ENCODE measurements around the gene CDKN1B. TPM values are rescaled to one million over a fixed set of nuclear protein-coding genes. Genes with fewer than 3 reads are reported as not detected.
A peak's percentile ranks its signal among the peaks of the same experiment; 100 is the strongest.

The CDKN1B gene
- total RNA-seq, 2 donors from 2014 or later, result 24.6 to 38.1 TPM

DNA sequence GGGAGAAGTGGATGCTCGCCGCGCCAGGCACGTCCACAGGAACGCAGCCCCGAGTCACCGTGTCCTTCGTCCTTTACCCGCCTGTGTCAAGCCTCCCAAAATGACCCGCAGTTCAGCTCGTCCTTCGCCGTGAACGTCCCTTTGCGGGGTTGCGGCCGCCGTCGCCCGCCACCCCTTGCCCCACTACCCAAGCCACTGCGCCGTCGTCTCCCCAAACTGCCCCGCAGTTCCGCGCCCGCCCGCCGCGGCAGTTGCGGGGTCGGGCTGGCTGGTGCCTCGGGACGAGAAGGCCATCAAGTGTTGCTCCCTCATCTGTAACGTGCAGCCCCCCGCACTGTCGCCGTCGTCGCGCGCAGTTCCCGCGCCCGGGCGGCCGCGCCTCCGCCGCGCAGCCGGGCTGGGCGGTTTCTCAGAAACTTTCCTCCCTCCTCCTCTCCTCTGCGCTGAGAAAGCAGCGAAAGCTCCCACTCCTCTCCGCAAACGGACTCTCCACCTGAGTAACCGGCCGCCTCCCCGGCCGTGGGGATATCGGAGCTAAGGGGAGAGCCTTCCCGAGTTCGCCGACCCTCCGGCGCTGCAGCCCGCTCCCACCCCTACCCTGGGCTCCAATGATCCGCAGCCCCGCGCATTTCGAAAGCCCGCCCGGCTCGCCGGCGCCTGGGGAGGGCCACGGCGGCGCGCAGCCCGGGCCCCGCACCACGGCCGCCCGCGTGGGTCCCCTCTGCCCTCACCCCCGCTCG is 6.7 kb downstream of the CDKN1B start:
- peaks cover 44 to 49% of the 10 kb centered on the region in 2 donors for H3K4me1 Mint-ChIP-seq (ENCODE audit: low read depth in 2 of 2)
- ATAC-seq (peak in 1 of 2 donors; percentile 2), DNase-seq (ENCODE audit: low spot score) (no peak)
- peaks cover 26% of the 10 kb centered on the region for H3K36me3 Mint-ChIP-seq
- H3K4me3 Mint-ChIP-seq, result peak overlapping the region; percentile 99
- no peaks in the 10 kb centered on the region for H3K9me3 Mint-ChIP-seq
- H3K27me3 Mint-ChIP-seq, result no peaks in the 10 kb centered on the region
- peak overlapping the region; percentile 90 to 99 for H3K27ac Mint-ChIP-seq

DNA sequence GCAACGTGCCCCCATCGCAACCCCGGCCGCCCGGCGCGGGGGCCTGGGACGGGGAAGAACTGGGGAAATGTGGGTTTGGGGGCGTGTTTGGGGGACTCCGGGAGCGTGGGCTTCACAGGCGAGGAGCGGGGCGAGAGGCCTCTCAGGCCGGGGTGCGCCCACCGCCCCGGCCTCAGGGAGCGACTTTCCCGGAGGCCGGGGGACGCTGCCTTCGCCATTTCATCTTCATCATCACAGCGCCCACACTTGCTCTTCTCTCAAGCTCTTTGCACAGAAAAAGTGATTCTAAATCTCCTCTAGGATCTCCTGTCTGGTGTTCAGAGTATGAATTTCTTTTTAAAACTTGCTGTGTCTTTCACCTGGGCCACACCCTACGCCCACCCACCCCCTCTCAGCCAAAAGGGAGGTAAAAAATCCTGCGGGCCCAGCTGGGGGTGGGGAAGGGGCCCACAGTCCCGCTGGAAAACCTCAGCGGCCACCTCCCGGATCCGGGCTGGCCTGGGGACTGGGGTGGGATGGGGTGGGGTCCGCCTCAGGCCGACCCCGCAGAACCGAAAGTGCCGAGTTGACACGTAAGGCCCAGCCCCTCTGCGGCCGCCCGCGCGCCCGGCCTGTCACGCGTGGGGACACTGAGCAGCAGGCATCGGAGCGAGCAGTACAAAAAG is 7.4 kb downstream of the CDKN1B start:
- ATAC-seq (peak in 1 of 2 donors; percentile 41), DNase-seq (ENCODE audit: low spot score) (no peak)
- peaks cover 19% of the 10 kb centered on the region for H3K36me3 Mint-ChIP-seq
- H3K27me3 Mint-ChIP-seq, result no peaks in the 10 kb centered on the region
- peak overlapping the region; percentile 99 for H3K4me3 Mint-ChIP-seq
- peaks cover 37 to 41% of the 10 kb centered on the region in 2 donors for H3K4me1 Mint-ChIP-seq (ENCODE audit: low read depth in 2 of 2)
- no peaks in the 10 kb centered on the region for H3K9me3 Mint-ChIP-seq
- peak overlapping the region; percentile 90 to 99 for H3K27ac Mint-ChIP-seq

- peak; percentile 97 for DNase-seq (ENCODE audit: low spot score)
- Mint-ChIP-seq H3K9me3 (no peaks in the 10 kb centered on the region), H3K4me1 (ENCODE audit: low read depth in 2 of 2) (peaks cover 33 to 41% of the 10 kb centered on the region in 2 donors), H3K27ac (peak overlapping the region; percentile 90 to 99), H3K36me3 (peaks cover 16% of the 10 kb centered on the region), H3K27me3 (no peaks in the 10 kb centered on the region), H3K4me3 (peak overlapping the region; percentile 99)
- peak; percentile 81 to 87 for ATAC-seq
Measured at GRCh38 chr12:12725086-12725955, 8.2 kb downstream of the CDKN1B start.

DNA sequence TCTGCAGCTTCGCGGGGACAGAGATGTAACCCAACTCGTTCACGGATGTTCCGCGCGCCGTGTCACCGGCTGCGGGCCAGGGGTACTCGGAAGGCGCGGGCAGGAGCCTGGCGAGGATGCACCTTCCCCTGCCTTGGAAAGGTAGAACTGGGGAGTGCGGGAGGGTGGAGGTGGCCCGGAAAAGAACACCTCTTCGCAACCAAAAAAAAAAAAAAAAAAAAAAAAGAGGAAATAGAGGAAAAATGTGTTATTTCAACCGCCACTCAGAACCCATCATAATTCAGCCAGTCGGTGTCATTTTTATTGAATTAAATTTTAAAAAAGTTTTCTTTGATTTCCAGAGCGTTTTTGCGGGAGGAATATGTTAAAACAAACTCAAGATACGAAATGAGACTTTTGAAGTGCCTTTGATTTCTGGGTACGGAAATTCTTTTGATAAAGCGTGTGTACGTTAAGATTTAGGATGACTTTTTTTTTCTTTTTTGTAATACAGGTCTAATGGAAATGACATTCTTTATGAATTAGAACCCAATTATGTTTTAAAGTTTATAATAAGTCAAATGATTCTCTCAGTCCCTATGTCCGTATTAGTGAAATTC is 8.9 kb downstream of the CDKN1B start:
- no peaks in the 10 kb centered on the region for H3K9me3 Mint-ChIP-seq
- peaks cover 10% of the 10 kb centered on the region for H3K36me3 Mint-ChIP-seq
- no peak for DNase-seq (ENCODE audit: low spot score)
- ATAC-seq, result no peak
- H3K4me1 Mint-ChIP-seq (ENCODE audit: low read depth in 2 of 2), result peaks cover 25 to 34% of the 10 kb centered on the region in 2 donors
- H3K27me3 Mint-ChIP-seq, result no peaks in the 10 kb centered on the region
- H3K27ac Mint-ChIP-seq, result peak overlapping the region; percentile 90 to 99
- peak overlapping the region; percentile 99 for H3K4me3 Mint-ChIP-seq

DNA sequence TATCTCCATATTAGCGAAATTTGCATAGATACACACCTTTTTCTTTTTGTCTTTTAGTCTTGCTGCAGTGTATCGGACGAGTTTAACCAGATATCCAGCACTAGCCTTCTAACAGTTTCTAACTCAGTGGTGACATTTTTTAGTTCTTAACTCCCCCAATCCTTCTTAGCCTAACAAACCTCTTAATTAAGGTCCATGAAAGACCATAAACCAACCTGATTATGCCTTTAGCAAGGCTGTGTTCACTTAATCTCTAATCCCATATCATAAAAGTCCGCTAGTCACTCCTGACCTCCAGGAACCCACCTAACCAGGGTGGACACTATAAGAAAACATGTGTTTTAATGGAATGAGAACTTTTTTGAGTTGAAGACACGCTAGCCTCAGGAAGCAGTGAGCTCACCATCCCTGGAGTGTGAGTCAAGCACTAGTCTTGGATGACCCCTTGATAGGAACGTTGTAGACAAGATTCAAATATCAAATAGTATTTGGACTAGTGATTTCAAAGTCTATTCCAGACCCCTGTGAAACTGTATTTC is 9.5 kb downstream of the CDKN1B start:
- Mint-ChIP-seq H3K9me3 (no peaks in the 10 kb centered on the region), H3K4me1 (ENCODE audit: low read depth in 2 of 2) (peaks cover 23 to 32% of the 10 kb centered on the region in 2 donors), H3K4me3 (peak overlapping the region; percentile 99), H3K27me3 (no peaks in the 10 kb centered on the region), H3K27ac (peak overlapping the region; percentile 90 to 99), H3K36me3 (peaks cover 8% of the 10 kb centered on the region)
- no peak for DNase-seq (ENCODE audit: low spot score)
- no peak for ATAC-seq

- no peaks in the 10 kb centered on the region for H3K36me3 Mint-ChIP-seq
- no peak for DNase-seq (ENCODE audit: low spot score)
- no peak for ATAC-seq
Measured at GRCh38 chr12:12731178-12731577, 14.0 kb downstream of the CDKN1B start.

GRCh38 chr12:12731785-12732184 is 14.6 kb downstream of the CDKN1B start:
- Mint-ChIP-seq H3K4me3 (no peak overlapping the region), H3K27me3 (no peaks in the 10 kb centered on the region), H3K9me3 (no peaks in the 10 kb centered on the region), H3K36me3 (no peaks in the 10 kb centered on the region), H3K27ac (no peak overlapping the region), H3K4me1 (ENCODE audit: low read depth in 2 of 2) (peaks cover 20 to 25% of the 10 kb centered on the region in 2 donors)
- DNase-seq (ENCODE audit: low spot score) (no peak), ATAC-seq (no peak)

More at GRCh38 chr12:12731178-12731577, 14.0 kb downstream of the CDKN1B start:
- H3K27ac Mint-ChIP-seq, result no peak overlapping the region
- no peaks in the 10 kb centered on the region for H3K9me3 Mint-ChIP-seq
- H3K27me3 Mint-ChIP-seq, result no peaks in the 10 kb centered on the region
- H3K4me1 Mint-ChIP-seq (ENCODE audit: low read depth in 2 of 2), result peaks cover 22 to 25% of the 10 kb centered on the region in 2 donors
- no peak overlapping the region for H3K4me3 Mint-ChIP-seq

DNA sequence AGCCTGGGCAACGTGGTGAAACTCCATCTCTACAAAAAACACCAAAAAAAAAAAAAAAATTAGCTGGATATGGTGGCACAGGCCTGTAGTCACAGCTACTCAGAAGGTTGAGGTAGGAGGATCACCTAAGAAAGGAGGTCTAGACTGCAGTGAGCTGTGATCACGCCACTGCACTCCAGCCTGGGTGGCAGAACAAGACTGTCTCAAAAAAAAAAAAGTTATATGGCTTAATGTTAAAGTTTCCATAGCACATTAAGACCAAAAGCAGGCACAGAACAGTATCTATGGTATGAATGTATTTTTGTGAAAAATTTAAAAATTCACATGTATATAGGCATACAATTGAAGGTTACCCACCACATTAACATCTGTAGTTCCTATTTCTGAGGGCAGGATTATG is 15.9 kb downstream of the CDKN1B start:
- H3K4me1 Mint-ChIP-seq (ENCODE audit: low read depth in 2 of 2), result peaks cover 27 to 33% of the 10 kb centered on the region in 2 donors
- no peaks in the 10 kb centered on the region for H3K9me3 Mint-ChIP-seq
- H3K27ac Mint-ChIP-seq, result peak overlapping the region in 1 of 2 donors; percentile 54
- H3K36me3 Mint-ChIP-seq, result no peaks in the 10 kb centered on the region
- no peaks in the 10 kb centered on the region for H3K27me3 Mint-ChIP-seq
- H3K4me3 Mint-ChIP-seq, result no peak overlapping the region
- DNase-seq (ENCODE audit: low spot score) (no peak), ATAC-seq (no peak)

DNA sequence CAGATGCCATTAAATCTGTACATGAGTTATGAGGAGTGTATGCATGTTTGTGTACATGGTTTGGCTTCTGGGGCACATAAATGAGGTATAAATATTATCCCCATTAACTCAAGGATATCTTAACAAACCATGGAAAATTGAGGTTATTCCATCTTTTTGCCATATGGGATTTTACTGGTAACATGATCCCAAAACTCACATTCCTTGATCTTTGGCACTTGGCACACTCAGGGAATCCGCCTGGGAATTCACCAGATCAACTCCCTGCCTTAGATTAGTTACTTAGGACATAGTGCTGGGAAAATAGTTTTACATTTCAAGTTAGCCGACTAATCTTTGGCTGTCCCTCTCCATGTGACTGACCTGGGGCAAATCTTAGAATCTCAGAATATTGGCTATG is 16.9 kb downstream of the CDKN1B start:
- H3K36me3 Mint-ChIP-seq, result no peaks in the 10 kb centered on the region
- peak overlapping the region; percentile 82 to 90 for H3K27ac Mint-ChIP-seq
- no peak for ATAC-seq
- H3K4me1 Mint-ChIP-seq (ENCODE audit: low read depth in 2 of 2), result peaks cover 27 to 33% of the 10 kb centered on the region in 2 donors
- H3K9me3 Mint-ChIP-seq, result no peaks in the 10 kb centered on the region
- DNase-seq (ENCODE audit: low spot score), result no peak
- no peaks in the 10 kb centered on the region for H3K27me3 Mint-ChIP-seq
- no peak overlapping the region for H3K4me3 Mint-ChIP-seq

- Mint-ChIP-seq H3K4me3 (peak overlapping the region; percentile 67), H3K27me3 (no peaks in the 10 kb centered on the region)
Measured at GRCh38 chr12:12734561-12735071, 17.4 kb downstream of the CDKN1B start.

GRCh38 chr12:12735301-12735700 is 18.1 kb downstream of the CDKN1B start:
- no peak for ATAC-seq
- Mint-ChIP-seq H3K9me3 (no peaks in the 10 kb centered on the region), H3K4me1 (ENCODE audit: low read depth in 2 of 2) (peaks cover 27 to 33% of the 10 kb centered on the region in 2 donors), H3K27me3 (no peaks in the 10 kb centered on the region), H3K4me3 (peak overlapping the region; percentile 67), H3K27ac (peak overlapping the region; percentile 82 to 90), H3K36me3 (no peaks in the 10 kb centered on the region)
- DNase-seq (ENCODE audit: low spot score), result no peak

More at GRCh38 chr12:12734561-12735071, 17.4 kb downstream of the CDKN1B start:
- Mint-ChIP-seq H3K27ac (peak overlapping the region; percentile 82 to 90), H3K9me3 (no peaks in the 10 kb centered on the region), H3K36me3 (no peaks in the 10 kb centered on the region), H3K4me1 (ENCODE audit: low read depth in 2 of 2) (peaks cover 27 to 33% of the 10 kb centered on the region in 2 donors)
- ATAC-seq (no peak), DNase-seq (ENCODE audit: low spot score) (no peak)

- Mint-ChIP-seq H3K36me3 (no peaks in the 10 kb centered on the region), H3K4me1 (ENCODE audit: low read depth in 2 of 2) (peaks cover 27 to 36% of the 10 kb centered on the region in 2 donors)
- peak; percentile 93 to 99 for ATAC-seq
Measured at GRCh38 chr12:12736759-12737676, 19.9 kb downstream of the CDKN1B start.

More at GRCh38 chr12:12736759-12737676, 19.9 kb downstream of the CDKN1B start:
- DNase-seq (ENCODE audit: low spot score), result peak; percentile 80
- Mint-ChIP-seq H3K27ac (peak overlapping the region; percentile 83 to 90), H3K4me3 (peak overlapping the region; percentile 87), H3K9me3 (no peaks in the 10 kb centered on the region), H3K27me3 (no peaks in the 10 kb centered on the region)

Data from natural killer cell treated with Interleukin-12 subunit alpha and Interleukin-12 subunit beta and Interleukin-15 and Interleukin-18, amount 100 ng/mL, for 72 hours (primary cell).